ENCODE measurements around the gene ADAMTSL2. TPM values are rescaled to one million over a fixed set of nuclear protein-coding genes. Genes with fewer than 3 reads are reported as not detected.

ADAMTSL2 gene
- total and polyA plus RNA-seq, 8 donors = 1.3 to 20.6 (median 2.6) TPM; not detected in 2

DNA sequence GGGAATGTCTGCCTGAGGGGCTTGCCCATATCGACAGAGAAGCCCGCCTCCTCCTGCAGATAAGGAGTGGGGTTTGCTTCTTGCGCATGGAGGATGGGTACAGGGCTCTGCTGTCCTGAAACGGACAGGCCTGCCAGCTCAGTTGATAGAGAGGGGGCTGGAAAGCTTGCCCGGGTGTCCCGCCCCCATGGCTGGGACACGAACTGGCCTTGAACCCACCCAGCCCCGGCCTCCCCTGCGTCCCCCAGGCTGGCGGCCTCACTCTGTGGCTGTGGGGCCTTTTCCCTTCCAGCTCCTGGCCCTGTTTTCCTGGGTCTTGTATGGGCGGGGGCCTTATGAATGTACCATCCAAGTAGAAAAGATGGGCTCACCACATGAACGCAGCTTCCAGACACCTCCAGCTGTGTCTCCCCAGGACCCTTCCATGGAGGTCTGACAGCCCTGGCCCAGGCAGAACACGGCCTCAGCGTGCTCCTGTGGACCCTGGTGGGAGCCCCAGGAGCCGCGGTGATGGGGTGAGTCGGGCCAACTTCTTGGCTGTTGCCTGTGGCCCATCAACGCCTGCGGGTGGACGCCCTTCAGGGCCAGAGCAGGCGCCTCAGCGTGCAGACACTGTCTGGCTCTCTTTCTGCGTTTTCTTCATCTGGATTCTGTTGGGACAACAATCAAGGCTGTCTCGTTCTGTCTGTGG lies 39.7 kb upstream of the ADAMTSL2 start:
- no peak for TF ChIP-seq EP300 (IDR thresholded peaks at IDR 0.05)
- TF ChIP-seq, protein P1, sequence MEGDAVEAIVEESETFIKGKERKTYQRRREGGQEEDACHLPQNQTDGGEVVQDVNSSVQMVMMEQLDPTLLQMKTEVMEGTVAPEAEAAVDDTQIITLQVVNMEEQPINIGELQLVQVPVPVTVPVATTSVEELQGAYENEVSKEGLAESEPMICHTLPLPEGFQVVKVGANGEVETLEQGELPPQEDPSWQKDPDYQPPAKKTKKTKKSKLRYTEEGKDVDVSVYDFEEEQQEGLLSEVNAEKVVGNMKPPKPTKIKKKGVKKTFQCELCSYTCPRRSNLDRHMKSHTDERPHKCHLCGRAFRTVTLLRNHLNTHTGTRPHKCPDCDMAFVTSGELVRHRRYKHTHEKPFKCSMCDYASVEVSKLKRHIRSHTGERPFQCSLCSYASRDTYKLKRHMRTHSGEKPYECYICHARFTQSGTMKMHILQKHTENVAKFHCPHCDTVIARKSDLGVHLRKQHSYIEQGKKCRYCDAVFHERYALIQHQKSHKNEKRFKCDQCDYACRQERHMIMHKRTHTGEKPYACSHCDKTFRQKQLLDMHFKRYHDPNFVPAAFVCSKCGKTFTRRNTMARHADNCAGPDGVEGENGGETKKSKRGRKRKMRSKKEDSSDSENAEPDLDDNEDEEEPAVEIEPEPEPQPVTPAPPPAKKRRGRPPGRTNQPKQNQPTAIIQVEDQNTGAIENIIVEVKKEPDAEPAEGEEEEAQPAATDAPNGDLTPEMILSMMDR (IDR thresholded peaks at IDR 0.05) = no peak
- no peak for TF ChIP-seq POLR2A (IDR thresholded peaks at IDR 0.05)
- no peak for TF ChIP-seq POLR2AphosphoS5 (IDR thresholded peaks at IDR 0.05)
- H3K4me3 ChIP-seq = no peak overlapping the region
- H3K27ac ChIP-seq = no peak overlapping the region
- peaks cover 0 to 8% (median 0%) of the 10 kb centered on the region in 4 donors for H3K4me1 ChIP-seq
- H3K9me3 ChIP-seq = no peaks in the 10 kb centered on the region
- H3K36me3 ChIP-seq = no peaks in the 10 kb centered on the region
- H3K27me3 ChIP-seq = peaks cover 0 to 39% (median 0%) of the 10 kb centered on the region in 3 donors
- no peak for DNase-seq
- intact Hi-C loops (cut with DNase I; ENCODE audit: low total_unique reads) = no loop called here
- WGBS, 5 donors = 71 to 83% (median 78%) methylated on average over 12 to 24 of the region's 24 CpGs

DNA sequence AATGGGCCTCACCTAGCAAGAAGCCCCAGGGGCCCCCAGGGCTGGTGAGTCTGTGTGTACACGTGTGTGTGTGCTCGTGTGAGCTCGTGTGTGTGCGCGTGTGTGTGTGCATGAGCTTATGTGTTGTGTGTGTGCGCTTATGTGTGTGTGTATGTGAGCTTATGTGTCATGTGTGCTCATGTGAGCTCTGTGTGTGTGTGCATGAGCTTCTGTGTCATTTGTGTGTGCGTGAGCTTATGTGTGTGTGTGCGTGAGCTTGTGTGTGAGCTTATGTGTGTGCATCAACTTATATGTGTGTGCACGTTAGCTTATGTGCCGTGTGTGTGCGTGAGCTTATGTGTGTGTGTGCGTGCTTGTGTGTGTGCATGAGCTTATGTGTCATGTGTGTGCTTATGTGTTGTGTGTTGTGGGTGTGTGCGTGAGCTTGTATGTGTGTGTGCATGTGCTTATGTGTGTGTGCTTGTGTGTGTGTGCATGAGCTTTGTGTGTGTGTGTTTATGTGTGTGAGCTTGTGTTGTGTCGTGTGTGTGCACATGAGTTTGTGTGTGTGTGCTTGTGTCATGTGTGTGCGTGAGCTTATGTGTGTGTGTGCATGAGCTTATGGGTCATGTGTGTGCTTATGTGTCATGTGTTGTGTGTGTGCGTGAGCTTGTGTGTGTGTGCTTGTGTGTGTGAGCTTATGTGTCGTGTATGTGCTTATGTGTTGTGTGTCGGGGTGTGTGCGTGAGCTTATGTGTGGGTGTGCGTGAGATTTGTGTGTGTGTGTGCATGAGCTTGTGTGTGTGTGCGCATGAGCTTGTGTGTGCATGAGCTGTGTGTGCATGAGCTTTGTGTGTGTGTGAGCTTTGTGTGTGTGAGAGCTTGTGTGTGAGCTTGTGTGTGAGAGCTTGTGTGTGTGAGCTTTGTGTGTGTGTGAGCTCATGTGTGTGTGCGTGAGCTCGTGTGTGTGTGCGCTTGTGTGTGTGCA lies 38.9 kb upstream of the ADAMTSL2 start:
- H3K27ac ChIP-seq = no peak overlapping the region
- no peaks in the 10 kb centered on the region for H3K36me3 ChIP-seq
- DNase-seq = no peak
- TF ChIP-seq POLR2A (IDR thresholded peaks at IDR 0.05) (no peak), EP300 (IDR thresholded peaks at IDR 0.05) (no peak), POLR2AphosphoS5 (IDR thresholded peaks at IDR 0.05) (no peak)
- TF ChIP-seq, protein P1 (IDR thresholded peaks at IDR 0.05) = no peak
- H3K27me3 ChIP-seq = peaks cover 0 to 30% (median 0%) of the 10 kb centered on the region in 3 donors
- intact Hi-C loops (cut with DNase I; ENCODE audit: low total_unique reads) = no loop called here
- peaks cover 0 to 8% (median 0%) of the 10 kb centered on the region in 4 donors for H3K4me1 ChIP-seq
- no peak overlapping the region for H3K4me3 ChIP-seq
- H3K9me3 ChIP-seq = no peaks in the 10 kb centered on the region
- WGBS, 5 donors = 93 to 95% (median 95%) methylated on average over 20 to 24 of the region's 24 CpGs

DNA sequence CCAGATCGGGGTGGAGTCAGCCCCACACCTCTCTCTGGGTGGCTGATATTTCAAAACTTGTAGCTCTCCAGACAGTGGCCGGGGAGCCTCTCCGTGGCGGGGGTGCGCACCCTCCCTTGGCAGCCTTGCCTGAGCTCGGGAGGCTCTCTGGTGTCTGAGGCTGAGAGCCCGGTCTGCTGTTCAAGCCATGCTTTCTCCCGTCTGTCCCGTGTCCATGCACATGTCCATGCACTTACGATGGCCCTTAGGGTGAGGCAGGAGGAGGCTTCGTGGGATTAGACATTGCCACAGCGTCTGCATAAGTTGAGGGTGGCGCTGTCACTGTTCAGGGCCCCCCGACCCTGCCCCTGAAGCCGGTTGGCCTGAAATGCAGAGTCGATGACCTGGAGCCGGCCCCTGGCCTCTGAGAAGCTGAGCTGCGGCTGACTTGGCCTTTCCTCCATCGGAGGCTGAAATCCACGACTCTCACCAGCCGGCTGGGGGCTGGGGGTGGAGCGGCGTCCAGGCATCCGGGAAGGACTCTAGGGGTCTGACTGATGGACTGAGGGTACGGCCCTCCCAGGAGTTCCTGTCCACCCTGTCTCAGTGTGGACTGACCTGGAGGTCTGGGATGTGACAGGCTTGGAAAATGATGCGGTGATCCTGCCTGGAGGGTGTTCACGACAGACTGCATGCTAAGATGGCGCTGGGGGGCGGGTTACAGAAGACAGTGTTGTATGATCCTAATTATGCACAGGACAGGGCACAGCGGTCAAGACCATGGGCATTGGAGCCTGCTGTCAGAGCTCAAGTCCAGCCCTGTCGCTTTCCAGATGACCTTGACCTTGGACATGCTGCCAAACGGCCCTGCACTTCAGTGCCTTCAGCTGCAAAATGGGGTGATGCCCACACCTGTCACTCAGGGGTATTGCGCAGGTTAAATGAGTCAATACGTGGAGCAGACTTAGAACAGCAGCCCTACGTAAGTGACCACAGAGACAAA lies 37.4 kb upstream of the ADAMTSL2 start:
- DNase-seq = no peak
- Histone ChIP-seq H3K4me1 (peaks cover 0 to 5% (median 0%) of the 10 kb centered on the region in 4 donors), H3K27me3 (peaks cover 0 to 19% (median 0%) of the 10 kb centered on the region in 3 donors), H3K9me3 (peaks cover 6 to 12% (median 8%) of the 10 kb centered on the region in 4 donors), H3K4me3 (no peak overlapping the region), H3K36me3 (no peaks in the 10 kb centered on the region), H3K27ac (no peak overlapping the region)
- WGBS, 5 donors = 65 to 77% (median 68%) methylated on average over 30 to 35 of the region's 35 CpGs
- intact Hi-C loops (cut with DNase I; ENCODE audit: low total_unique reads) = no loop called here
- no peak for TF ChIP-seq POLR2AphosphoS5 (IDR thresholded peaks at IDR 0.05)
- TF ChIP-seq EP300 (IDR thresholded peaks at IDR 0.05) = no peak

- Histone ChIP-seq H3K27me3 (peaks cover 0 to 19% (median 0%) of the 10 kb centered on the region in 3 donors), H3K27ac (peak overlapping the region; percentile 19 to 62 (median 50)), H3K36me3 (no peaks in the 10 kb centered on the region), H3K9me3 (peaks cover 6 to 16% (median 15%) of the 10 kb centered on the region in 4 donors), H3K4me1 (no peaks in the 10 kb centered on the region), H3K4me3 (no peak overlapping the region)
- intact Hi-C loops (cut with DNase I; ENCODE audit: low total_unique reads) = no loop called here
- TF ChIP-seq POLR2AphosphoS5 (IDR thresholded peaks at IDR 0.05) = peak in 2 of 3 donors; percentile 36 to 59
- TF ChIP-seq, protein P1 (IDR thresholded peaks at IDR 0.05) = no peak
- WGBS, 5 donors = 61 to 70% (median 63%) methylated on average over 3 to 19 of the region's 19 CpGs
- no peak for DNase-seq
Measured at GRCh38 chr9:133499132-133499891, 35.2 kb upstream of the ADAMTSL2 start.
